Measurements from ENCODE around the gene RASGRF1. TPM values are rescaled to one million over a fixed set of nuclear protein-coding genes. Genes with fewer than 3 reads are reported as not detected.

The RASGRF1 gene
- total and polyA plus RNA-seq, 9 of the 15 experiments (the other 6 are each of a cell fraction or from before 2014, with no cell fraction given) = 0.03 to 0.58 (median 0.06) TPM; not detected in 1

DNA sequence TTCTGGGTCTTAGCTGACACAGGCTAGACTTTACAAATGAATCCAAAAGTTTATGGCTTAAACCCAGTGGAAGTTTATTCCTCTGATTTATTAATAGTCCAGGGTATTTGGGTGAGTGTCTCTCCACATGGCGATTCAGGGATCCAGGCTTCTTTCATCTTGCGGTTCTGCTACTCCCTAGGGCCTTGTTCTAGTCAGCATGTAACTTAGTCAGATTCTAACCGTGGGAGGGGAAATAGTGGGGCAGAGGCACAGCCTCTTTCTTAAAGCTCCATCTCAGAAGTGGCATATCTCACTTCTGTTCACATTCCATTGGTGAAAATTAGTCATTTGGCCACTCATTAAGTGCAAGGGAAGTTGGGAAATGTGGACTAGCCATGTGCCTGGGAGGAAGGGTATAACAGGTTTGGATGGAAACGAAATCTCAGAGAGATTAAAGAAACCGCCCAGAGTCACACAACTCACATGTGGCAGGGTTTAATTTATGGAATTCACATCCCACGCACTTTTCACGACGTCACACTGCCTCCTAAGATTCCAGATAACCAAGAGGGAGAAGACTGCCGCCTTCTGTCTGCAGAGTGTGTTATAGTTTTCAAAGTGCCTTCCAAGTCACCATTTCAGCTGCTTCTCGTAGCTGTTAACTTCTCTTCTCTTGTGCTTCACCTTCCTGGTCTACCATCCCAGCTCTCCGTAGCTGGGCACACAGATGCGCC is 11.4 kb upstream of the RASGRF1 start:
- no TSS peak for BruUV-seq (replicated peaks)
- in situ Hi-C loops (cut with MboI) (no loop called here), intact Hi-C loops (cut with micrococcal nuclease) (loop anchor here (10.0 kb wide), 1 partner anchor 67 kb away; no protein-coding TSS in a partner anchor)
- H2AFZ ChIP-seq (ENCODE audit: low read depth, low read length) = no peak overlapping the region
- H3K79me2 ChIP-seq (ENCODE audit: control insufficient read depth, insufficient read depth, low read length) = no peaks in the 10 kb centered on the region
- H3K9ac ChIP-seq (ENCODE audit: insufficient read depth in 1 of 2, low read depth in 2 of 2, low read length in 2 of 2) = no peak overlapping the region
- no peaks in the 10 kb centered on the region for H4K20me1 ChIP-seq (replicated peaks; ENCODE audit: control insufficient read depth, insufficient read depth, low read length)
- ChIA-PET CTCF (ENCODE audit: low intra/inter-chr PET ratio) (no interaction called here), POLR2A (interaction anchor here (1.1 kb wide), 1 partner anchor 15 kb away, joined by 3 read pairs; no protein-coding TSS in a partner anchor)
- DNase-seq (ENCODE audit: extremely low read depth in 1 of 4, low spot score in 3 of 4) = peak in 2 of 4 experiments; percentile 29 to 41
- H3K4me1 ChIP-seq (replicated peaks in 1 of 2; ENCODE audit: control insufficient read depth in 2 of 2, insufficient read depth in 2 of 2, low read length in 2 of 2) = no peaks in the 10 kb centered on the region
- H3K27ac ChIP-seq (ENCODE audit: extremely low read depth, low read depth, low read length) = no peak overlapping the region
- H3K27me3 ChIP-seq (ENCODE audit: control insufficient read depth in 2 of 2, insufficient read depth in 2 of 2, low read length in 2 of 2) = peaks cover 5 to 34% of the 10 kb centered on the region in 2 experiments; a peak in 2 of 5 replicates
- ATAC-seq = peak; percentile 69
- no peak overlapping the region for H3K4me2 ChIP-seq (ENCODE audit: insufficient read depth, low read length)
- WGBS (ENCODE audit: insufficient coverage, low coverage, missing lambda C conversion rate) = 2% methylated on average over 12 of the region's 12 CpGs
- no peaks in the 10 kb centered on the region for H3K36me3 ChIP-seq (ENCODE audit: control insufficient read depth, insufficient read depth, low read length)
- no peaks in the 10 kb centered on the region for H3K9me3 ChIP-seq (replicated peaks; ENCODE audit: control insufficient read depth, insufficient read depth, low read depth, low read length)
- H3K4me3 ChIP-seq = no peak overlapping the region
- FAIRE-seq = peak; percentile 54
- H3K9me1 ChIP-seq (ENCODE audit: control insufficient read depth, insufficient read depth, low read length) = no peaks in the 10 kb centered on the region
- TF ChIP-seq ZNF586 (CRISPR knock-in tag; conservative IDR thresholded peaks at IDR 0.05) = no peak
- 0 out of 2 replicates have a peak, but pooled peaks have one; percentile 29 for TF ChIP-seq CREB1 (IDR thresholded peaks at IDR 0.05)
- TF ChIP-seq CREB1 (CRISPR knock-in tag; IDR thresholded peaks at IDR 0.05) = no peak
- TF ChIP-seq EGR1 (conservative IDR thresholded peaks at IDR 0.05) = peak; percentile 81
- peak; percentile 37; the same call in 1 of the 2 replicates for TF ChIP-seq GATA2 (CRISPR knock-in tag; IDR thresholded peaks at IDR 0.05)
- no peak for TF ChIP-seq MCM2 (IDR thresholded peaks at IDR 0.05; ENCODE audit: low read depth)
- TF ChIP-seq, protein P1, sequence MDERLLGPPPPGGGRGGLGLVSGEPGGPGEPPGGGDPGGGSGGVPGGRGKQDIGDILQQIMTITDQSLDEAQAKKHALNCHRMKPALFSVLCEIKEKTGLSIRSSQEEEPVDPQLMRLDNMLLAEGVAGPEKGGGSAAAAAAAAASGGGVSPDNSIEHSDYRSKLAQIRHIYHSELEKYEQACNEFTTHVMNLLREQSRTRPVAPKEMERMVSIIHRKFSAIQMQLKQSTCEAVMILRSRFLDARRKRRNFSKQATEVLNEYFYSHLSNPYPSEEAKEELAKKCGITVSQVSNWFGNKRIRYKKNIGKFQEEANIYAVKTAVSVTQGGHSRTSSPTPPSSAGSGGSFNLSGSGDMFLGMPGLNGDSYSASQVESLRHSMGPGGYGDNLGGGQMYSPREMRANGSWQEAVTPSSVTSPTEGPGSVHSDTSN (CRISPR knock-in tag; IDR thresholded peaks at IDR 0.05; ENCODE audit: low read depth) = no peak
- TF ChIP-seq, protein P1 (tag; conservative IDR thresholded peaks at IDR 0.05; ENCODE audit: low read depth) = peak; percentile 85
- TF ChIP-seq ZNF766 (CRISPR knock-in tag; conservative IDR thresholded peaks at IDR 0.05) = 0 out of 2 replicates have a peak, but pooled peaks have one; percentile 44
- no peak for TF ChIP-seq POLR2AphosphoS5 (IDR thresholded peaks at IDR 0.05; ENCODE audit: control insufficient read depth, insufficient read depth, low read depth, low read length)
- TF ChIP-seq MEIS2 (IDR thresholded peaks at IDR 0.05; ENCODE audit: partially characterized antibody) = peak; percentile 91
- TF ChIP-seq RAD21 (CRISPR knock-in tag; conservative IDR thresholded peaks at IDR 0.05 in 1 of 2, IDR thresholded peaks at IDR 0.05 in 1 of 2) = peak in 1 of 2 experiments; percentile 47; a peak in 2 of 4 replicates
- no peak for TF ChIP-seq POU5F1 (IDR thresholded peaks at IDR 0.05; ENCODE audit: borderline replicate concordance, low read depth, low read length, partially characterized antibody)
- no peak; the same call in 1 of the 2 replicates for TF ChIP-seq KLF16 (IDR thresholded peaks at IDR 0.05)
- no peak for TF ChIP-seq ZBTB34 (CRISPR knock-in tag; IDR thresholded peaks at IDR 0.05)
- TF ChIP-seq, protein P2, sequence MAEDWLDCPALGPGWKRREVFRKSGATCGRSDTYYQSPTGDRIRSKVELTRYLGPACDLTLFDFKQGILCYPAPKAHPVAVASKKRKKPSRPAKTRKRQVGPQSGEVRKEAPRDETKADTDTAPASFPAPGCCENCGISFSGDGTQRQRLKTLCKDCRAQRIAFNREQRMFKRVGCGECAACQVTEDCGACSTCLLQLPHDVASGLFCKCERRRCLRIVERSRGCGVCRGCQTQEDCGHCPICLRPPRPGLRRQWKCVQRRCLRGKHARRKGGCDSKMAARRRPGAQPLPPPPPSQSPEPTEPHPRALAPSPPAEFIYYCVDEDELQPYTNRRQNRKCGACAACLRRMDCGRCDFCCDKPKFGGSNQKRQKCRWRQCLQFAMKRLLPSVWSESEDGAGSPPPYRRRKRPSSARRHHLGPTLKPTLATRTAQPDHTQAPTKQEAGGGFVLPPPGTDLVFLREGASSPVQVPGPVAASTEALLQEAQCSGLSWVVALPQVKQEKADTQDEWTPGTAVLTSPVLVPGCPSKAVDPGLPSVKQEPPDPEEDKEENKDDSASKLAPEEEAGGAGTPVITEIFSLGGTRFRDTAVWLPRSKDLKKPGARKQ (CRISPR knock-in tag; IDR thresholded peaks at IDR 0.05) = no peak
